MM.1S (cell line): ENCODE measurements around the gene KDM5C.

Experiments
- DNase-seq: peaks from one replicate; pipeline ENCODE4 v3.0.0-alpha.2; 2015
- H2AFZ ChIP-seq: fragments of 300-600 bp; sonication (generic); 2 replicates; pipeline ENCODE4 v1.6.0; 2016; ENCODE audit warnings: antibody characterized with exemption, low read length
- H3F3A ChIP-seq: fragments of 300-600 bp; sonication (generic); 2 replicates; pipeline ENCODE4 v1.6.1; 2016; ENCODE audit warnings: mild to moderate bottlenecking, antibody characterized with exemption, low read length, moderate library complexity, mixed read lengths; ENCODE audit not compliant: insufficient read depth
- H3K27ac ChIP-seq: fragments of 300-600 bp; sonication (generic); 2 replicates; pipeline ENCODE4 v1.5.1; 2016; ENCODE audit warnings: mild to moderate bottlenecking, low read length
- H3K27me3 ChIP-seq: fragments of 300-600 bp; sonication (generic); replicated peaks from 2 replicates; pipeline ENCODE4 v1.6.0; 2016; ENCODE audit warnings: low read length; ENCODE audit not compliant: insufficient read depth
- H3K36me3 ChIP-seq: fragments of 300-600 bp; sonication (generic); replicated peaks from 2 replicates; pipeline ENCODE4 v1.6.1; 2016; ENCODE audit warnings: mild to moderate bottlenecking, low read length, mixed read lengths; ENCODE audit not compliant: insufficient read depth
- H3K4me1 ChIP-seq: fragments of 300-600 bp; sonication (generic); 2 replicates; pipeline ENCODE4 v1.6.1; 2016; ENCODE audit warnings: low read length, mixed read lengths
- H3K4me2 ChIP-seq: fragments of 300-600 bp; sonication (generic); 2 replicates; pipeline ENCODE4 v1.6.0; 2016; ENCODE audit warnings: low read depth, low read length
- H3K4me3 ChIP-seq: fragments of 300-600 bp; sonication (generic); 2 replicates; pipeline ENCODE4 v1.5.1; 2016; ENCODE audit warnings: low read length, mixed read lengths
- H3K79me2 ChIP-seq: fragments of 300-600 bp; sonication (generic); 2 replicates; pipeline ENCODE4 v1.6.1; 2016; ENCODE audit warnings: mixed run types, low read length, mixed read lengths
- H3K9ac ChIP-seq: fragments of 300-600 bp; sonication (generic); 2 replicates; pipeline ENCODE4 v1.6.1; 2016; ENCODE audit warnings: low read length, mixed read lengths
- H3K9me2 ChIP-seq: fragments of 300-600 bp; sonication (generic); replicated peaks from 2 replicates; pipeline ENCODE4 v1.6.1; 2016; ENCODE audit warnings: mild to moderate bottlenecking, low read length, mixed read lengths; ENCODE audit not compliant: insufficient read depth
- H3K9me3 ChIP-seq: fragments of 300-600 bp; sonication (generic); replicated peaks from 2 replicates; pipeline ENCODE4 v1.6.1; 2016; ENCODE audit warnings: mild to moderate bottlenecking, low read length, mixed read lengths; ENCODE audit not compliant: insufficient read depth
- H4K20me1 ChIP-seq: fragments of 300-600 bp; sonication (generic); 2 replicates; pipeline ENCODE4 v1.6.1; 2016; ENCODE audit warnings: mild to moderate bottlenecking, low read length, moderate library complexity, mixed read lengths; ENCODE audit not compliant: insufficient read depth
- EZH2 ChIP-seq: fragments of 300-600 bp; sonication (generic); optimal IDR thresholded peaks from 2 replicates; pipeline ENCODE3; 2017; ENCODE audit warnings: low read depth, mild to moderate bottlenecking, antibody characterized with exemption, low read length, mixed read lengths
- EZH2phosphoT487 ChIP-seq: fragments of 300-600 bp; sonication (generic); IDR thresholded peaks from 2 replicates; pipeline ENCODE4 v1.6.1; 2018; ENCODE audit warnings: antibody characterized with exemption, low read length
- TF ChIP-seq, protein P1 (sequence below): fragments of 300-600 bp; sonication (generic); IDR thresholded peaks from 2 replicates; pipeline ENCODE4 v1.5.1; 2016; ENCODE audit warnings: antibody characterized with exemption, low read length, mixed read lengths

KDM5C gene

DNA sequence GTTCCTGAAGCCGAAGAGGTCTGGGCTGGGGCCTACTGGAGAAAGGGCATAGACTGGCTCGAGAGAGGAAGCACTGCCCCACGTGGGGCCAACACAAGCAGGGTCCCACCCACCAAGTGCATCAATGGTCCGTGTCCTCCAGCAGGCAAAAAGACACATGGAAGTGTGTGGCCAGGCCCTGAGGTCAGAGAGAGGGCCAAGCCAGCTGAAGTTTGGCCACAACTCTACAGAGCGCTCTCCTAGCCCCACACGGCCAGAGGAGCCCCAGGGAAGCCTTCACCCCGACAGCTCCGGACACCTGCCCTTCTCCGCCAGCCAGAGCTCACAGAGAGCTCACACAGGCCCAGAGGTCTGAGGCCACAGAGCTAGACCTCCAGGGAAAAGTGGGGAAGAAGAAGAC, 8.5 kb upstream of the KDM5C start:
- TF ChIP-seq EZH2phosphoT487 = no peak
- TF ChIP-seq, protein P1, sequence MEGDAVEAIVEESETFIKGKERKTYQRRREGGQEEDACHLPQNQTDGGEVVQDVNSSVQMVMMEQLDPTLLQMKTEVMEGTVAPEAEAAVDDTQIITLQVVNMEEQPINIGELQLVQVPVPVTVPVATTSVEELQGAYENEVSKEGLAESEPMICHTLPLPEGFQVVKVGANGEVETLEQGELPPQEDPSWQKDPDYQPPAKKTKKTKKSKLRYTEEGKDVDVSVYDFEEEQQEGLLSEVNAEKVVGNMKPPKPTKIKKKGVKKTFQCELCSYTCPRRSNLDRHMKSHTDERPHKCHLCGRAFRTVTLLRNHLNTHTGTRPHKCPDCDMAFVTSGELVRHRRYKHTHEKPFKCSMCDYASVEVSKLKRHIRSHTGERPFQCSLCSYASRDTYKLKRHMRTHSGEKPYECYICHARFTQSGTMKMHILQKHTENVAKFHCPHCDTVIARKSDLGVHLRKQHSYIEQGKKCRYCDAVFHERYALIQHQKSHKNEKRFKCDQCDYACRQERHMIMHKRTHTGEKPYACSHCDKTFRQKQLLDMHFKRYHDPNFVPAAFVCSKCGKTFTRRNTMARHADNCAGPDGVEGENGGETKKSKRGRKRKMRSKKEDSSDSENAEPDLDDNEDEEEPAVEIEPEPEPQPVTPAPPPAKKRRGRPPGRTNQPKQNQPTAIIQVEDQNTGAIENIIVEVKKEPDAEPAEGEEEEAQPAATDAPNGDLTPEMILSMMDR = no peak
- no peak for TF ChIP-seq EZH2
- no peak for DNase-seq
- Histone ChIP-seq H4K20me1 (no peaks in the 10 kb centered on the region), H2AFZ (no peak overlapping the region), H3K27me3 (no peaks in the 10 kb centered on the region), H3K4me2 (no peak overlapping the region), H3K9ac (no peak overlapping the region), H3F3A (no peaks in the 10 kb centered on the region), H3K4me3 (no peak overlapping the region), H3K9me2 (no peaks in the 10 kb centered on the region), H3K79me2 (no peaks in the 10 kb centered on the region), H3K36me3 (no peaks in the 10 kb centered on the region), H3K27ac (no peak overlapping the region), H3K4me1 (no peaks in the 10 kb centered on the region), H3K9me3 (no peaks in the 10 kb centered on the region)

DNA sequence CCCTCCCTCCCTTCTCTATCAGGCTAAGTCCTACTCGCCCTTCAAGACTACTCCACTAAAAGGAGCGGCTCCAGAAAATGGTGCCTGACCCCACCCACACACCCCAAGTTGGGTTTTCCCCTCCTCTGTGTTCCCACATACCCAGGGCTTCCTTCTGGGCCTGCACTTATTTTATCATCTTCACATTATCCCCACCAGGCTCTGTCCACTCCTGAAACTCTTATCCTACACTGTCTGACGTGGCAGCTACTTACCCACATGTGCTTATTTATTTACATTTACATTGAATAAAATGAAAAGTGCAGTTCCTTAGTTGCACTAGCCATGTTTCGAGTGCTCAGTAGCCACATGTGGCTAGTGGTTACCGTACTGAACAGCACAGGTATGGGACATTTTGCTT, 5.1 kb upstream of the KDM5C start:
- no peak for DNase-seq

DNA sequence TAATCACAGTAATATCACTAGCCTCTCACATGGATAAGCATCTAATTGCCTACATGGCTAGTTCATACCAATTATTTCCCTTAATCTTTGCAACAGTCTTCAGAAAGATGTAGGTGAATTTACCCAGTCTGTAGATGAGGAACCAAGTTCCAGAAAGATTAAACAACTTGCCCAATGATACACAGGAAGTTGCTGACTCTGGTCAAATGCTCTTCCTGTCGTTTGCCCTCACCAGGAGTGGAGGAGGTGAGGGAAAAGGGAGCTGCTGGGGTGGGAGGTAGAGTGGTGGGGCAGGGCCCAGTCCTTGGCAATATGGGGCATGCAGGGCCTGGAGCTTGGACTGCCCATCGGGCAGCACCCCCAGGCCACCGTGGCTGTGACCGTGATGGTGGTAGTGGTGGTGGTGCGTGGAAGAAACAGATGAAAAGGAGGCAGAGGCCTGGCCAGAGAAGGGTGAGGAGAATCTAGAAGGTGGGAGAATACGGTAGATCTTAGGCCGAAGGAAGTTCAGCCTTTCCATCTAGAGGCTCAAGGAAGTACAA, 2.3 kb upstream of the KDM5C start:
- TF ChIP-seq EZH2phosphoT487 (no peak), EZH2 (no peak)
- TF ChIP-seq, protein P1 = no peak
- DNase-seq = no peak
- Histone ChIP-seq H3K4me2 (no peak overlapping the region), H4K20me1 (peaks cover 14% of the 10 kb centered on the region), H3K36me3 (no peaks in the 10 kb centered on the region), H3K4me1 (peaks cover 8% of the 10 kb centered on the region), H3K27me3 (no peaks in the 10 kb centered on the region), H3K79me2 (peaks cover 28% of the 10 kb centered on the region), H3K9me3 (no peaks in the 10 kb centered on the region), H3K9ac (no peak overlapping the region), H3F3A (no peaks in the 10 kb centered on the region), H3K4me3 (no peak overlapping the region), H2AFZ (no peak overlapping the region), H3K27ac (no peak overlapping the region), H3K9me2 (no peaks in the 10 kb centered on the region)

More for the DNA sequence above, 5.1 kb upstream of the KDM5C start:
- no peak overlapping the region for H2AFZ ChIP-seq
- H3K4me1 ChIP-seq = no peaks in the 10 kb centered on the region
- no peaks in the 10 kb centered on the region for H3K9me3 ChIP-seq
- H3K27ac ChIP-seq = no peak overlapping the region
- H3K79me2 ChIP-seq = peaks cover under 1% of the 10 kb centered on the region; the same call in 1 of the 2 replicates
- no peak overlapping the region for H3K4me3 ChIP-seq
- H3K4me2 ChIP-seq = no peak overlapping the region
- no peak overlapping the region for H3K9ac ChIP-seq
- no peaks in the 10 kb centered on the region for H3K36me3 ChIP-seq
- H3K27me3 ChIP-seq = no peaks in the 10 kb centered on the region
- TF ChIP-seq, protein P1 = no peak
- no peak for TF ChIP-seq EZH2phosphoT487
- TF ChIP-seq EZH2 = no peak
- no peaks in the 10 kb centered on the region for H3F3A ChIP-seq
- no peaks in the 10 kb centered on the region for H4K20me1 ChIP-seq
- no peaks in the 10 kb centered on the region for H3K9me2 ChIP-seq
